Measurements from ENCODE around the gene PRDM16. TPM values are rescaled to one million over a fixed set of nuclear protein-coding genes. Genes with fewer than 3 reads are reported as not detected.
A peak's percentile ranks its signal among the peaks of the same experiment; 100 is the strongest.

PRDM16 gene
- polyA plus RNA-seq, 3 donors: not detected

- Mint-ChIP-seq H3K27ac (peak overlapping the region in 1 of 7 donors; percentile 33), H3K9me3 (no peaks in the 10 kb centered on the region), H3K36me3 (no peaks in the 10 kb centered on the region), H3K4me1 (no peaks in the 10 kb centered on the region), H3K27me3 (ENCODE audit: low read depth in 3 of 3) (peaks cover 2 to 4% (median 2%) of the 10 kb centered on the region in 3 donors), H3K4me3 (peak overlapping the region in 1 of 2 donors; percentile 13)
- intact Hi-C loops (cut with micrococcal nuclease): no loop called here
- Histone ChIP-seq H2AFZ (ENCODE audit: insufficient read depth, low read depth, low read length, poor library complexity, severe bottlenecking) (no peak overlapping the region), H3K4me3 (replicated peaks in 1 of 3; ENCODE audit: low read depth in 2 of 3, low read length in 3 of 3) (no peak overlapping the region), H3K36me3 (replicated peaks in 1 of 2; ENCODE audit: control insufficient read depth in 1 of 2, insufficient read depth in 2 of 2, low read length in 2 of 2) (no peaks in the 10 kb centered on the region), H3K4me2 (replicated peaks; ENCODE audit: extremely low read depth, low read length, poor library complexity, severe bottlenecking) (no peak overlapping the region), H3K4me1 (ENCODE audit: control insufficient read depth in 1 of 2, insufficient read depth in 2 of 2, low read length in 2 of 2) (no peaks in the 10 kb centered on the region), H3K27ac (ENCODE audit: low read depth in 1 of 2, low read length in 2 of 2) (no peak overlapping the region), H4K20me1 (ENCODE audit: insufficient read depth, low read length) (no peaks in the 10 kb centered on the region), H3K79me2 (ENCODE audit: insufficient read depth, low read length) (no peaks in the 10 kb centered on the region), H3K9me3 (replicated peaks in 1 of 2; ENCODE audit: control insufficient read depth in 1 of 2, insufficient read depth in 1 of 2, low read length in 2 of 2) (no peaks in the 10 kb centered on the region), H3K27me3 (ENCODE audit: control insufficient read depth in 2 of 2, insufficient read depth in 2 of 2, low read length in 2 of 2) (no peaks in the 10 kb centered on the region), H3K9ac (ENCODE audit: insufficient read depth, low read length, poor library complexity, severe bottlenecking) (no peak overlapping the region)
- TF ChIP-seq CTCF (IDR thresholded peaks at IDR 0.05): no peak
- 96% methylated on average over 39 of the region's 40 CpGs for WGBS (ENCODE audit: insufficient coverage)
- no peak for DNase-seq
These were observed 129.6 kb downstream of the PRDM16 start for GRCh38 chr1:3198371-3199271.

GRCh38 chr1:3204725-3205124 lies 135.7 kb downstream of the PRDM16 start:
- H3K27ac Mint-ChIP-seq: no peak overlapping the region
- no peaks in the 10 kb centered on the region for H3K27me3 ChIP-seq (ENCODE audit: control insufficient read depth in 2 of 2, insufficient read depth in 2 of 2, low read length in 2 of 2)
- no peaks in the 10 kb centered on the region for H3K4me1 ChIP-seq (ENCODE audit: control insufficient read depth in 1 of 2, insufficient read depth in 2 of 2, low read length in 2 of 2)
- no peak overlapping the region for H3K9ac ChIP-seq (ENCODE audit: insufficient read depth, low read length, poor library complexity, severe bottlenecking)
- no peak for TF ChIP-seq CTCF (IDR thresholded peaks at IDR 0.05)
- H4K20me1 ChIP-seq (ENCODE audit: insufficient read depth, low read length): no peaks in the 10 kb centered on the region
- H3K27me3 Mint-ChIP-seq (ENCODE audit: low read depth in 3 of 3): peaks cover 0 to 3% (median 3%) of the 10 kb centered on the region in 3 donors
- no peaks in the 10 kb centered on the region for H3K36me3 ChIP-seq (replicated peaks in 1 of 2; ENCODE audit: control insufficient read depth in 1 of 2, insufficient read depth in 2 of 2, low read length in 2 of 2)
- no peaks in the 10 kb centered on the region for H3K79me2 ChIP-seq (ENCODE audit: insufficient read depth, low read length)
- H3K9me3 ChIP-seq (replicated peaks in 1 of 2; ENCODE audit: control insufficient read depth in 1 of 2, insufficient read depth in 1 of 2, low read length in 2 of 2): no peaks in the 10 kb centered on the region
- no peaks in the 10 kb centered on the region for H3K9me3 Mint-ChIP-seq
- intact Hi-C loops (cut with micrococcal nuclease): no loop called here
- H3K4me2 ChIP-seq (replicated peaks; ENCODE audit: extremely low read depth, low read length, poor library complexity, severe bottlenecking): no peak overlapping the region
- 83% methylated on average over 10 of the region's 20 CpGs for WGBS (ENCODE audit: insufficient coverage)
- H3K27ac ChIP-seq (ENCODE audit: low read depth in 1 of 2, low read length in 2 of 2): no peak overlapping the region
- no peak overlapping the region for H3K4me3 ChIP-seq (replicated peaks in 1 of 3; ENCODE audit: low read depth in 2 of 3, low read length in 3 of 3)
- no peak for DNase-seq
- peaks cover 4% of the 10 kb centered on the region for H3K4me1 Mint-ChIP-seq
- no peak overlapping the region for H3K4me3 Mint-ChIP-seq
- no peaks in the 10 kb centered on the region for H3K36me3 Mint-ChIP-seq
- no peak overlapping the region for H2AFZ ChIP-seq (ENCODE audit: insufficient read depth, low read depth, low read length, poor library complexity, severe bottlenecking)

Data from CD14-positive monocyte (primary cell).